HUDEP-2 (cell line): Measurements from ENCODE around the gene PPP1CA.

ENCODE experiments used
- DNase-seq, 76 experiments: peaks; one replicate each; lab custom pipeline; 2025; ENCODE audit not compliant: unreplicated experiment in 76 of 76; lab: John Stamatoyannopoulos, UW

Gene PPP1CA

DNA sequence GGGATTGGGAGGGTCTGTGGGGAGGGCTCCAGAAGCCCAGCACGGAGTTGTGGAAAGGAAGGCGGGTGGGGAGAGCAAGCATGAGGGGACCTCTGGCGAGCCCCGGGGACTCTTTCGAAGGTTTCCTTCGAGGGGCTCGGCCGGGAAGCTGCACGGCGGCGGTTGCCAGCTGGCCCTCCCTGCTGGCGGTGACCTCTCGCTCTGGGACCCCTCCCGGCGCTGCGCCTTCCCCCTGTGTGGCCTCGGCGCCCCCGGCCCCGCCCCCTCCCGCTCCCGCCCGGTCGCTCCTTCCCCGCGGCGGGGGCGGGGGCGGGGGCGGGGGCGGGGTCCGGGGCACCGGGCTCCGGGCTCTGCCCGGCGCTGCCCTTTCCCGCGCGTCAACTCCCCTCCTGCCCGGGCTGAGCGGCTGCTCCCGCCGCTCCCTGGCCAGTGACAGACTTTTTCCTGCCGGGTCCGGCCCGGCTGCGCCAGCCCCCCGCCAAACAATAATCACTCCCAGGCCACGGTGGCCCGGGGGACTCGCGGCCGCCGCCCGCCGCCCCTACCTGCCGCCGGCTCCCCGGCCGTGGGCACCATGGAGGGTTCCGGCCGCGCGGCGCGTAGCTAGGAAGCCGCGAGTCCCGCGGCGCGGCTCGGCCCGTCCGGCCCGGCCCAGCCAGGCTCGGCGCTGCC, 29.2 kb downstream of the PPP1CA start:
- DNase-seq = no peak

DNA sequence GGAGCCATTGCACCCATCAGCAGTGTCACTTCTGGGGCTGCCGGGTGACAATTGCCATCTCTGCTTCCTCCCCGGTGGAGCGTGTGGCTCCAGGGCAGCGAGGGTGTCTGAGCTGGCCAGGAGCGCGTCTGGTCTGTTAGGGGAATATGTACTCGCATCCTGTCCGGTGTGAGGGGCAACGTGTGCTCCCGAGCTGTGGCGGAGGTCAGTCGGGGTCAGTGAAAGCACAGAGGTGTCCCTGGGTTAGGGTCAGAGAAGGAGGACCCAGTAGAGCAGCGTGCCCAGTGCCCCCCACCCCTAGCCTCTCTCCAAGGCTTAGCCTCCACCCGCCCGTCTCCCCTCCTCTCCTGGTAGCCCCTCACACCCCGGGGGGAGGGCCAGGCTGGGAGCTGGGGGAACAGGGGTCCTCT, 29.7 kb downstream of the PPP1CA start:
- DNase-seq = no peak

DNA sequence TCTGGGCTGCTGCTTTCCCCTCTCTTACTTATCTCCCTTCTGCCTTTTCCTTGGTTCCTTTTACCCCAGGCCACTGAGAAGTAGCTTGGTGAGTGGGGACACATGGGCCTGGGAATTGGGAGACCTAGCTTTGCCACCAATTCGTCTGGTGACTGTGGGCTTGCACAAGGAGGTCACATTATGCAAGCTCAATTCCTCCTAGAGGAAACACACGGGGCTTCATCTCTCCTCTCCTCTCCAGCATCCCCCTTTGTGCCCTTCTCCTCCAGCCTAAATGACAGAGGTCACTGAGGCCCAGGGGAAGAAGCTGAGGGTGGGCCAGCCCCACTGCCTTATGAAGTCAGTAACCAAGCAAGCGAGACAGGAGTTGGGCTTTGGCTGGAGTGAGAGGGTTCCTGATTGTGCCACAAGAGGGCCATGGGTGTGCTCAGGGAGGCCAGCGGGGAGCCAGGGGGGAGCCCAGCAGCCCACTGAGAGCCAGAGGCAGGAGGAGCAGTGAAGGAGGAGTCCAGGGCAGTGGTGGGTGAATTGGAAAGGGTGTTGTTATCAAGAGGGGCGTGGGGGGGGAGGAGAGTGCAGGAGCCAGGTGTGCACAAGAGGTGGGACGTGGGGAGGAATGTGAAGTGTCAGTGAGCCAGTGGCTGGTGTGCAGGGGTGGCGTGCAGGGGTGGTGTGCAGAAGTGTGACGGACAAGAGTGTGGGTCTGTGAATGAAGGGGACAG, 30.3 kb downstream of the PPP1CA start:
- peak in 31 of 76 experiments; percentile 7 to 57 (median 32) for DNase-seq

DNA sequence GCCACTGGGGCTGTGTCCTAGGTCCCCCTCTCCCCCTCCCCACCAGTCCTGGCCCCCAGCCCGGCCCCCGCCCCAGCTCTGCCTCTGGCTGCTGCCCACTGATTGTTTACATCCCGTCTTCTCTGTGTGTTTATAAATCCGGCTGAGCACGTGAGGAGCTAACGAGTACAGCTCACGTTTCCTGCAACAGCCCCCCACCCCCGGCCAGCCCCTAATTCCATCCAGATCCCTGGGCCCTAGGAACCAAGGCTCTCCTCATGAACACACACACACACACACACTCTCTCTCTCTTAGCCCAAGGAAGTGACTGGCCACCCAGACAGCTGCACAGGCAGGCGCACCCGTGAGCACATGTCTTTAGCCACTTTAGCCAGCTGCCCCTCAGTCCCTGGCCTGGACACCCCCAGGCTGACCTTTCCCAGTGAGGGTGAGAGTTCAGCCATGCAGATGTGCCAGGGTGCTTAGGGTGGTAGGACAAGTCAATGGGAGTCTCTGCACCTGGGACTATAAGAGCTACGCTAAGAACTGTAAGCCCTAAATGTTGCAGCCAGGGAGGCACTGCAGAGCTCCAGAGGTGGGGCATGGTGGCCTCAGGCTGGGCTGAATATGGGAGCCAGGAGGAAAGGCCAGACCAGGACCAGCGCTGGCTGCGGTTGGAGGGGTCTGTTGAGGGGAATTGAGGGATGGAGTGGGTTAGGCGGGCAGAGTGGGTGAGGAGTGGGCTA, 31.1 kb downstream of the PPP1CA start:
- no peak for DNase-seq

DNA sequence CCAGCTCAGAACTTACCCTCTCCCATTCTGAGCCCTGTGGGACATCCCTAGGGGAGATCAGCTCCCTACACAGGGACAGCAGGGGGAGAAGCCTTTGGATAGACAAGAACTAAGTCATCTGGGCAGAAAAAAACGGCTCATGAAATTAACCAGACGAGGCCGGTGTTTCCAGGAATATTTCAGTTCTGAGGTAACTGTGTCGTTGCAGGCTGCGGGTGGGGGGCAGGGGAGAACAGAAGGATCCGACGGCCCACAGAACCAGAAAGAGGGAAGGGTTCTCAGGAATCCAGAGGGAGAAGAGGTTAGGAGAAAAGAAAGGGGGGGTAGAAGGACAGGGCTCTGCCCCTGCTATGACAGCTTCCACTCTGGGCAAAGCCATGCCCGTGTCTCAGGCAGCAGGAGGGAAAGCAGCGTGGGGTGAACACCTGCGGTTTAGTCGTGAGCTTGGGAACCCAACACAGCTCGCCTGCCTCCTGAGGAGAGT, 31.8 kb downstream of the PPP1CA start:
- no peak for DNase-seq

DNA sequence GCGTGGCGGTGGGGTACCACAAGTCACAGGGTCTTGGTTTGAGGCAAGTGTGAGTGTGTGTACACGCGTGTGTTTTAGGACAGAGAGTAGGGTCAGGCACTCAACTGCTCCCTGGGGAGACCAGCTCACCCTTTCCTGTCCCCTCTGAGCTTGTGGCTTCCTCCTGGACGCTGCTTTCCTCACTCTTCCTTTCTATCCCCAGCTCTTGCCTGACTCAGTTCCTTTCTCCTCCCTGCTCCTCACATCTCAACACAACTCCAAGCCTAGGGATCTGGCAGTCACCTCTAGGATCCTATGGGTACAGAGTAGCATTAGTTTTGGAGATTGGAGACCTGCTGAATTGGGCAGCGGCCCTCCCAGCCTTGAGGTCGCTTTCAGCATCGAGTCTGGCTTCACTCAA, 32.4 kb downstream of the PPP1CA start:
- no peak for DNase-seq

DNA sequence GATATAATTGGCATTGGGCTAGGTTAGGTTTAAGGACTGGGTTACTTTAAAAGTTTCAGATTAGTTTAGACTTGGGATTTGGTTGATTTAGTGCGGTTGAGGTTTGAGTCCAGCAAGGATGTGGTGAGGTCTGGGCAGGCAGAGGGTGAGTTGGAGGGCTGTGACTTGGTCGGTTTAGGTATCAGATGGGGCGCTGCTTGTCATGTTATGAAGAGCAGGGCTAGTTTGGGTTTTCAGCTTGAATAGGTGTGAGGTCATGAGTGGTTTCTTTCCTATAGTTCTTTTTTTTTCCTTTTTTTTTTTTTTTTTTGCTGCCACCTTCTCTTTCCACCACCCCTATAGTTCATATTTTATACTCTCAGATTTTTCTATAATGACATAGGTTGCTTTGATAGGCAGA, 33.0 kb downstream of the PPP1CA start:
- DNase-seq = no peak

DNA sequence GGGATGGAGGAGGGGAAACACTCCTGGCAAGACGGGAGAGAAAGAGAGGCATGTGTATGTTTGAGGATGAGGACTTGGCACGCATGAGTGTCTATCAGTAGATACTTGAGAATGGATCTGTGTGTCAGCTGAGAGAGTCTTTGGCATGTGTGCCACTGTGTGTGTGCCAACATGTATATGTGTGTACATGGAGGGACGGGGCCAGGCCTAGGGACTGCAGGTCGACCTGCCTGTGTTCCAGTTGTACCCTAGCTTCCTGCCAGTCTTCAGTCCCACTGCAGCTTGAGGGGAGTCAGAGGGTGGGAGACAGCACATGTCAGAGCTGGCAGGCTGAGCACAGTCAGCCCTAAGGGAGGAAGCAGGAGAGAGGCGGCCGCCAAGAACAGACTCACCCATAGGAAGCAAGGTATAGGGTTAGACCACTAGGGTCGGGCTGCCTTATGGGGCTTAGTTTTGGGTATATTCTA, 33.9 kb downstream of the PPP1CA start:
- DNase-seq = peak in 1 of 76 experiments; percentile 16

DNA sequence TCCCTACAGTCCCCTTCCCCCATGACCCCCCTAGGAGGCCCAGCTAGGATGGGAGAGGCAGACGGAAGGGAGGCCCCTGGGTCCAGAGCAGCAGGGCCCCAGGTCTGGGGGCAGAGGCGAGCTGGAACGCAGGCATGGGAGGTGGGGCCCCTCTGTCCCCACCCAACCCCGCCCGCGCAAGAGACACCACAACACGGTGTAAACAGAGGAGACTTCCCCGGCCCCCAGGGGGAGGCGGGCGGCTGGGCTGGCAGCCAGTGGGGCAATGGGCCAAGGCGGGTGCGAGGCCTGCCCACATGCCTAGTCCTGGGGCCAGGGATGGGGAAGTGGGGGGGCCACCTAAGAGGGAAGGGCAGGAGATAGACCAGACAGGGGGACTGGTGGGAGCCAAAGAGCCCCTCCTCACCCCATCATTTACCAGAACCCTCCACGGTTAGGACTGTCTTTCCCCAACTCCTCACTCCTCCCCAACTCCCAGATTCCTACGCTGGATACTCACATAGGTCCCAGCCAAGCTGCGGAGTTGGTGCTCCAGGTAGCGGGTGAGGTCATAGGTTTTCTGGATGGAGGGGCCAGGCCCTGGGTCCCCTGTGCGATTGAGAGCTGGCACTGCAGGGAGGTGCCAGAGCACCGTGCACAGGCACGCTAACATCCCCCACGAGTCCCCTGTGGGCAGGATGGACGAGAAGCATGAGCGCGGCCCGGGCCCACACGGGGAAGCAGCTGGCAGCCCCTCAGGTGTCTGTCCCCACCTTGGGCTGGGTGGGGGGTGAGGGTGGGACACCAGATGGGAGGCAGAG, 34.5 kb downstream of the PPP1CA start:
- peak in 68 of 76 experiments; percentile 24 to 86 (median 66) for DNase-seq

DNA sequence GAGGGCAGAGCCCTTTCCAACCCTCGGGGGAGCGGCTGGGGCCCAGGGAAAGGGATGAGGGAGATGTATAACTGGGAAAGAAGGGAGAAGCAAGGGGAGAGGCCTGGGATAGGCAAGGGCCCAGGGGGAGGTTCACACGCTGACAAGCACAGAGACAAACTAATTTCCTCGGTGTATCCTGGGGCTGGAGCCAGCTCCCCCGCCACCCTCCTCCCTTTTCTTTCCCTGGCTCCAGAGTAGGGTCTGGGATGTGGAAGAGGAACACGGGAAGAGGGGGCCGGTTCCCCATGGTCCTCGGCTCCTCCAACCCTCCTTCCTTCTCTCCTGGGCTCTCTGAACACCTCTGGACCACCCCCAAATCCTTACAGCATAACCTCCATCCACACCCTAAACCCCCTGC, 35.1 kb downstream of the PPP1CA start:
- DNase-seq = no peak

DNA sequence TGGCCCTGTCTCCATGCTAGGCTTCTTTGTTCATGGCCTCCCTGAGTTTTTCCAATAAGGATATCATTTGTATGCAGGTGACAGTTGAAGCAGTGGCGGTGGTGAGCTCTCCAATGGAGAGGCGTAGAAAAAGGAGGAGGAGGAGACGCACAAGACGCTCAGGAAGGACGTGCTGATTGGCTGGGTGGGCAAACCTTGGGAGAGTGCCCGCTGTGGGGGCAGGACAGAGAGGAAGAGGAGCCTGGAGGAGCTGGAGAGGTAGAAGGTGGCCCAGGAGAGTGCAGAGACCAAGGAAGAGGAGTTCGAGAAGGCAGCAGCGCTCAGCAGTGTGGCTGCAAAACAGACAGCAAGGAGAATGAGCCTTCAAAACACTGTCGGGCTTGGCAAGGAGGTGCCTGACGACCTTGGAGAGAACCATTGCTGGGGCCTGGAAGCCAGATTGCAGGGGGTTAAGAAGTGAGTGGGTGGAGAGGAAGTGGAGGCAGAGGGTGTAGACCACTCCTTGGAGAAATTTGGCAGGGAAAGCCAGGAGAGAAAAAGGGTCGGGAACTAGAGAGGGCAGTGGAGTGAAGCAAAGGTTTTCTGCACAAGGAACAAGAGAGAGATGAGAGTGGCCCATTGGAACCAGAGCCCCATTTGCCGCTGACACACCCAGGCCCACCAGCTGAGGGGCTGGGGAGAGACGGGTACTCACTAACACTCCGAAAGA, 35.8 kb downstream of the PPP1CA start:
- no peak for DNase-seq

DNA sequence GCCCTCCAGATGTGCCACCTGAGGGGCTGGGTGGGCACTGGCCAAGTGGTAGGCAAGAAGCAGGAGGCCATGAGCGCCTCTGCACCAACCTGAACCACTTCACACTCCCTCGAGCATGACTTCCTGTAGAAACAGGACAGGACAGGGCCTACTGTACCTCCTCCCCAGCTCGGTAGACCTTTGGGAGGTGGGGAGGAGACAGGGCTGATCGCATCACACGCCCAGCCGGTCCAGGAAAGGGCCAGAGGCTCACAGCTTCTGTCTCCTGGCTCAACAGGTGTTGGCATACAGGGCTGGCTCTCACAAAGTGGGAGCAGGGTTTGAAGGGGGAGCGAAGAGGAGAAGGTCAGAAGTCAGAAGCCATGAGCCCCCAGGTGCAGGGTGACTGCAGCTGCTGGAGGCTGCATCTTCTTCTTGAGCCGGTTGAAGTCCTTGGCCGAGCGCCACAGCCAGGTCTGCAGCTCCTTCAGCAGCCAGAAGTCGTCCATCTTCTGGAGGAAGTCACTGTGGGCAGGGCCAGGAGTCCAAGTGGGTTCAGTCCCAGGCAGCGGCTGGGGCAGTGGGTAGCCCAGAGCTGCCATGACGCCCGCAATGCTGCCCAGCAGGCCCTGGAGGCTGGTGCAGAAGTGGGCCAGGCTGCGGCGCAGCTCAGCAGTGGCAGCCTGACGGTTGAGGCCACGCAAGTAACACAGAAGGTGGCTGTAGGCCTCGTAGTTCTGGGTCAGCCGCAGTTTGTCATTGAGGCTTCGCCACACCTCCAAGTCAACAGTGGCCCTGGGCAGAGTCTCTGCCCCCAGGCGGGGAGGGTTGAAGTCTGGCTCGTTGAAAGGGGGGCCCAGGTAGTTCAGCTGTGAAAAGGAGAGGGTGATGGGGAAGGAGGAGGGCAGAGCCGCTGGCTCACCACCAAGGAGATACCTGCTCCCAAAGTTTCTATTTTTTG, 36.6 kb downstream of the PPP1CA start:
- no peak for DNase-seq

DNA sequence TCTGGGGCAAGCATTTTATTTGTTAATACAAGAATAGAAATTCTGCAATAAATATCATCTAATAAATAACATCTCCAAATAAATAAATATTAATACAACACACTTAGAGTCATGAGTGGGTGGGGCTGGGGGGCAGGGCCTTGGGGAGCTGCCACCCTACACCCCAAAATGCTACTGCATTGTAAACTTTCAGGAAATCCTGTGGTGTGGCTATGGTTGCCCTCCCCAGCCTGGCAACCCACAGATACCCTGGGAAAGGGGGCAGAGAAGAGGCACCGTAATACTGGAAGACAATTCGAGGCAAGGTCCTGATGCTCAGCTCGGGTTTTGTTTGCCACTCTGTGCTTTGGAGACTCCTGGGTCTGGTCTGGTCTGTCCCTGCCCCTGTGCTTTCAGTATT, 37.5 kb downstream of the PPP1CA start:
- no peak for DNase-seq

DNA sequence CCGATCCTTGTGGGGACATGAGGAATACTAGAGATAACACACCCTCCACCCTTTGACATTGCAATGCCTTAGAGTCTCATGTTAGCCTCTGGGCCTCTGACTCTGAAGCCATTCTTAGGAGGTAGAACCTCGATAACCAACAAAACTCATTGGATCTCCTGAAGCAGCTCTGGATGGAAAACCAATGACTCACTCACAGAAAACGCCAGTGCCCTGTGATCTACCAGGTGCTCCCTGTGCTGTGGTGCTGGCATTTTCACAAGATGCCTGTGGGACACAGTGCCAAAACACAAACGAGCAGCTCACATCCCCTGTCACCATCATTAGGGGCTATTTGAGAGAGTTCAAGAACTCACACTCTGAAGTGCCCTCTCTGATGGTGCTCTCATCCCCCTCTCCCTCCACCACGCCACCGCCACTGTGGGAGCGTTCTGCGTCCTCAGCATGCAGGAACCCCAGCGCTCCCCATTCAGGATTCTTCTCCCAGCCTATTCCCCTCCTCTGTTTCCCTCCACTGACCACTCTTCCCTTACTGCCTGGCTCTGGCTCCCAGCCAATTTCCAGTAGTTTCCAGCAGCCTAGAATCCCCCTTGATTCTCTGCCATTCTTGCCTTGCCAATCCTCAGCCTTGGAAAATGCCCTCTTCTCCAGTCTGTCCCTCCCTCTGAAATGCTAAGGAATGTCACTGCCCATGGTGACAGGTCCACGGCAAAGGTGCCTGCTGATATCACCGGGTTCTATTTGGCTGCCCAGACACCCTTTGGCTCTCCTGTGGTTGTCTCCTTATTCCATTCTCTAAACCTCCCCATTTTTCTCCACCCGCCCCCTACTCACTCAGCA, 43.6 kb downstream of the PPP1CA start:
- DNase-seq = no peak

DNA sequence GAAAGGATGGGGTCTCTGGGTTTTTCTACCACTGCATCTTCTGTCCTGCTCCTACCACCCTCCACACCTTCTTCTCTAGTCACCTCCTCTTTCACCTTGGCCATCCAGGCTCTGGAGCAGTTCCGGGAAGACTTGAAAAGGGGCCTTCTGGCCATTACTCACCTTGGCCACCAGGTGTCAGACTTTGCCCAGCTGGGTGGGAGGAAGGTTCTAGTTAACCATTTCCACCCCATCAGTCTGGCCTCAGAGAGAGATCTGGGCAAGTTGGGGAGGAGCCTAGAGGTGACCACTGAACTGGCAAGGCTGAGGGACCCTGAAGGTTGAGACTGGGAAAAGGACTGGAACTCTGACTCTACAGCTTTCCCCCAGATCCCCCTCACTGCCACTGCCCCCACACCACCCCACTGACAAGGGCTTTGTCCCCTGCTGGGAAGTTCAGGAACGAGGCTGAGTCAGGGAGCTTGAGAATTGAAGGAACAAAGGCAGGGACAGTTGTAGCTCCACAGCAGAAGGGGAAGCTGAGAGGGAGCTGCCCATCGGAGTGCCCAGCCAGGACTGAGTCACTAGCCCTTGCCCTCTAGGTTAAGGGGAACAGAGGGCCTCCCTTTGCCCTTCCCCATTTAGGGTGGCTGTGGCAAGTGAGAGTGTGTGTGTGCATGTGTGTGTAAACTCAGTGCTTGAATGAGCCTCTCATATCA, 44.6 kb downstream of the PPP1CA start:
- peak in 68 of 76 experiments; percentile 16 to 79 (median 48) for DNase-seq

DNA sequence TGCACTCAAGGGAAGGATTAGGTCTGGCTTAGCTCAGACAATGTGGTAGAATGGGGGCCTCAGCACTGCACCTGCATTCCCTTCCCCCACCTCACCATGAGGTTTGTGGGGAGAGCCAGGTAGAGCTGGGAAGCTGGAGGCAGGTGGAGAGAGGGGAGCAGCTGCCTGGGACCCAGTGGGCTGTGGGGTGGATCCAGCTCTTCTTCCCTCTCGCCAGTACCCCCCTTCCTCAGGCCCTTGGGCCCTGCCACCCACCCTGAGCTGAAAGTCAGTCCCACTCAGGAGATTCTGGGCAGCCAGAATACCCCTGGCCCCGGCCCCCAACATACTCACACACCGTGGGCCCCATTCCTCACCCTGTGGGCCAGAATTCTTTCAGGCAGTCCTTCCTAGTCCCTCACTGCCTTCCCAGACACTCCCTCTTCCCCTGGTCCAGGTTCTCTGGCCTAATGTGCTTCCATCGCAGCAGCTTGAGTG, 45.2 kb downstream of the PPP1CA start:
- no peak for DNase-seq

DNA sequence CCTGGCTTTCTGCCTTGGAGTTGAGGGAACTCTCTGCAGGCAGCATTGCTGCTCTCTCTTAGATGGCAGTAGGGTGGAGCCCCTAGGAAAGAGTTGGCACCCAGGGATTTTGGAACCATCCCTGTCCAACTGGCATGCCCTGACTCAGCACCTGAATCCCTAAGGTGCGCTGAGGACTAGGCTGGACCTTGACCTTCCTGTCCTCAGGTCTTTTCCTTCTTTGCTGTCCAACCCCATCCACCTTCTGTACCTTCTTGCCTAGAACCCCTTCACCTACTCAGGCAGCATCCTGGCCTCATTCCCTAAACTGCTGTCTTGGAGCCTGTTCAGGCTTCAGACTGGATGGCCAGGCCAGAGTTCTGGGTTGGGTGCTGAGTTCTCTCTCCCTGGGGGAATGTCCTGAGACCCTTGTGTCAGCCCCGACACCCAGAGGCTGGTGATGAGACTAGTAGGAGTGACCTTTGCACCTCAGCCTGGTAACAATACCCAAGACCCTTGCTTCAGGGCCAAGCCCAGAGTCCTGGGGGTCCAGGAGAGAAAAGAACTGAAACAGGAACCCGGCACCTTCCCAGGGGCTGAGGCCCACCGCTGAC, 45.8 kb downstream of the PPP1CA start:
- DNase-seq = no peak
